GM23248 (cell line): ENCODE data around the gene IGSF3. TPM values are rescaled to one million over a fixed set of nuclear protein-coding genes. Genes with fewer than 3 reads are reported as not detected.

ENCODE experiments used
- DNase-seq: peaks from one replicate; pipeline ENCODE4 v3.0.0-alpha.2; 2015
- H2AFZ ChIP-seq: fragments of 200-600 bp; sonication (generic); 2 replicates; pipeline ENCODE4 v1.6.1; 2016; ENCODE audit warnings: antibody characterized with exemption
- H3F3A ChIP-seq: fragments of 200-600 bp; sonication (generic); 2 replicates; pipeline ENCODE4 v1.6.1; 2016; ENCODE audit warnings: mild to moderate bottlenecking, antibody characterized with exemption, mixed run types; ENCODE audit not compliant: insufficient read depth
- H3K27ac ChIP-seq: fragments of 200-600 bp; sonication (generic); 2 replicates; pipeline ENCODE4 v1.5.1; 2016; ENCODE audit warnings: mild to moderate bottlenecking
- H3K27me3 ChIP-seq: fragments of 200-600 bp; sonication (generic); replicated peaks from 2 replicates; pipeline ENCODE4 v1.6.1; 2016; ENCODE audit warnings: mild to moderate bottlenecking; ENCODE audit not compliant: insufficient read depth
- H3K36me3 ChIP-seq: fragments of 200-600 bp; sonication (generic); 2 replicates; pipeline ENCODE4 v1.6.1; 2016; ENCODE audit warnings: low read depth, mild to moderate bottlenecking
- H3K4me1 ChIP-seq: fragments of 200-600 bp; sonication (generic); 2 replicates; pipeline ENCODE4 v1.6.1; 2016; ENCODE audit warnings: mild to moderate bottlenecking; ENCODE audit not compliant: insufficient read depth
- H3K4me2 ChIP-seq: fragments of 200-600 bp; sonication (generic); one replicate; pipeline ENCODE4 v1.6.1; 2016; ENCODE audit warnings: mild to moderate bottlenecking; ENCODE audit not compliant: unreplicated experiment
- H3K4me3 ChIP-seq: fragments of 200-600 bp; sonication (generic); 2 replicates; pipeline ENCODE4 v1.5.1; 2016; ENCODE audit warnings: mild to moderate bottlenecking
- H3K79me2 ChIP-seq: fragments of 200-600 bp; sonication (generic); 2 replicates; pipeline ENCODE4 v1.6.1; 2016; ENCODE audit warnings: mild to moderate bottlenecking; ENCODE audit not compliant: insufficient read depth
- H3K9ac ChIP-seq: fragments of 200-600 bp; sonication (generic); 2 replicates; pipeline ENCODE4 v1.6.1; 2016; ENCODE audit warnings: mild to moderate bottlenecking
- H3K9me2 ChIP-seq: fragments of 200-600 bp; sonication (generic); 2 replicates; pipeline ENCODE4 v1.6.1; 2016; ENCODE audit warnings: mixed run types, mild to moderate bottlenecking, moderate library complexity; ENCODE audit not compliant: insufficient read depth
- H3K9me3 ChIP-seq: fragments of 200-600 bp; sonication (generic); one replicate; pipeline ENCODE4 v1.6.1; 2017; ENCODE audit warnings: low read depth
- H4K20me1 ChIP-seq: fragments of 200-600 bp; sonication (generic); 2 replicates; pipeline ENCODE4 v1.6.0; 2016; ENCODE audit not compliant: insufficient read depth
- EZH2 ChIP-seq: fragments of 200-600 bp; sonication (generic); IDR thresholded peaks from 2 replicates; pipeline ENCODE4 v1.6.1; 2018; ENCODE audit warnings: antibody characterized with exemption, mild to moderate bottlenecking; ENCODE audit not compliant: insufficient read depth, poor library complexity, severe bottlenecking
- EZH2phosphoT487 ChIP-seq: fragments of 200-600 bp; sonication (generic); IDR thresholded peaks from 2 replicates; pipeline ENCODE4 v1.6.1; 2018; ENCODE audit warnings: antibody characterized with exemption, moderate library complexity, mild to moderate bottlenecking, low read depth; ENCODE audit not compliant: insufficient read depth
- WGBS, 2 experiments: methylation state at CpG; one replicate each; pipeline ENCODE4 v1.1.6; 2015 to 2017; ENCODE audit warnings: low lambda C conversion rate in 2 of 2, low coverage in 1 of 2; ENCODE audit errors: missing lambda C conversion rate in 2 of 2; 5-methylcytosine and 5-hydroxymethylcytosine counted together
- in situ Hi-C: fragments of 300-500 bp; cut with MboI; formaldehyde crosslinking; loops from 2 replicates; pipeline ENCODE4 v1.15.0; 2020
- polyA plus RNA-seq: library from polyadenylated mRNA; unstranded; fragments of >200 nt; fragmentation: Nextera tagmentation; extraction: Ambion mirVana; gene quantifications from 2 replicates; pipeline ENCODE4 v1.2.1, GENCODE V29; 2016
- total RNA-seq: library from RNA; depleted of rRNA; stranded (reverse); fragments of >200 nt; shearing (Covaris generic); gene quantifications from 2 replicates; pipeline ENCODE4 v1.2.3, GENCODE V29; 2014

Gene IGSF3
- total and polyA plus RNA-seq, 2 experiments from 2014 or later, result 0.08 to 0.22 TPM

DNA sequence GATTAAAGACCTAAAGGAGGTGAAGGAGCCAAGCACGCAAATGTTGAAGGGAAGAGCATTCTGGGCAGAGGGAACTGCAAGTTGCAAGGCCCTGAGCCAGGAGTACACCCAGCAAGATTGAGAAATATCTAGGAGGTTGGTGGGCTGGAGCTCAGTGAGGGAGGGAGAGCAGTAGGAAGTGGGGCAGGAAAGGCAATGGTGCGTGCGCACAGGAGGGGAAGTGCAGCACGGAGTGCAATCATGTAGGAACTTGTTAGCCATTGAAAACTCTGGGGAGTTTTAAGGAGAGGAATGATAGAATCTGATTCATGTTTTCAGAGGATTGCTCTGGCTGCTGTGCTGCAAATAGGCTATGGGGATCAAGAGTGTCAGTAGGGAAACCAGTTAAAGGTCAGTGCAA, 13.2 kb upstream of the IGSF3 start:
- Histone ChIP-seq H3K9me2 (no peaks in the 10 kb centered on the region), H3K79me2 (no peaks in the 10 kb centered on the region), H3K4me3 (no peak overlapping the region), H2AFZ (no peak overlapping the region), H3K27me3 (no peaks in the 10 kb centered on the region; the same call in 1 of the 2 replicates), H3K9ac (no peak overlapping the region), H3K4me1 (no peaks in the 10 kb centered on the region), H3K4me2 (no peak overlapping the region), H3K9me3 (no peaks in the 10 kb centered on the region), H3F3A (no peaks in the 10 kb centered on the region), H3K36me3 (no peaks in the 10 kb centered on the region), H4K20me1 (no peaks in the 10 kb centered on the region), H3K27ac (no peak overlapping the region)
- in situ Hi-C loops, result no loop called here
- DNase-seq, result no peak
- TF ChIP-seq EZH2 (no peak), EZH2phosphoT487 (no peak)
- 88 to 94% methylated on average over 4 of the region's 4 CpGs for WGBS, 2 experiments

GRCh38 chr1:116679828-116680628, 12.5 kb upstream of the IGSF3 start:
- Histone ChIP-seq H3K9ac (no peak overlapping the region), H3K36me3 (no peaks in the 10 kb centered on the region), H3K4me1 (peaks cover 2% of the 10 kb centered on the region; the same call in 1 of the 2 replicates), H3F3A (no peaks in the 10 kb centered on the region), H3K4me2 (no peak overlapping the region), H3K4me3 (no peak overlapping the region), H3K27me3 (no peaks in the 10 kb centered on the region; the same call in 1 of the 2 replicates), H3K79me2 (no peaks in the 10 kb centered on the region), H4K20me1 (no peaks in the 10 kb centered on the region), H3K27ac (no peak overlapping the region), H3K9me2 (no peaks in the 10 kb centered on the region), H2AFZ (no peak overlapping the region), H3K9me3 (no peaks in the 10 kb centered on the region)
- WGBS, 2 experiments, result 64 to 72% methylated on average over 4 of the region's 4 CpGs
- no peak for DNase-seq
- no peak for TF ChIP-seq EZH2phosphoT487
- no peak for TF ChIP-seq EZH2
- in situ Hi-C loops, result no loop called here

DNA sequence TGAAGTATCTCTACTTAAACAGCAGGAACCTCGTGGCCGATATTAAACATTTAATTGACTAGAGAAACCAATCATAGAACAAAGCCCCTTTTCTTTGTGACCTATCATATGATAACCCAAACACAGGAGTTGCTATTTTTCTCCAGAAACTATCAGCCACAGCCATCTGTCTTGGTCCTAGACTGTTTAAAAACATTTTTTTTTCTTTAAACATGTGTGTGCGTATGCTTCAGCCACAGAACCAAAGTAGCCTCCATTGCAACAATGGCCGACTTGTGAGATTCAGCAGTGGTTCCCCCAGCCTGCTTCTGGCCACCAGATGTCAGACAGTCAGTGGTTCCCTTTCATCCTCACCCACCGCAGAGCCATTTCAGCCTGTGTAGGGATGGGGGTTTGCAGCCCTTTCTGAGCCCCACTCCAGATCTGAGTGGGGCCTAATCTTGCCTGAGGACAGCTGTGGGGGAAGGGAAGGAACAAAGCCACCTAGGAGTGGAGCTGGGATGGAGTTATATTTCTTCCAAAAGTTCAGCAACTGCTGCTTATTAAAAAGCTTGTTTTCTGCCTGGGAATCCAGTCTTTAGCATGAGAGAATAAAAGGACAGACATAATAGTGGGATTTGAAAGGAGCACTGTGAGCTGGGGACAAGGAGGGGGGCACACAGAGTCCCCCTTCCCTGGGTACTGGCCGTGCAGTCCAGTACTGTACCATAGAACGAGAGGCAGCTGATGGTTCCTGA, 11.7 kb upstream of the IGSF3 start:
- Histone ChIP-seq H3K36me3 (no peaks in the 10 kb centered on the region), H2AFZ (no peak overlapping the region), H3K27me3 (no peaks in the 10 kb centered on the region; the same call in 1 of the 2 replicates), H3K9me2 (no peaks in the 10 kb centered on the region), H3K4me3 (no peak overlapping the region), H4K20me1 (no peaks in the 10 kb centered on the region), H3K9ac (no peak overlapping the region), H3K4me1 (peaks cover 10% of the 10 kb centered on the region; the same call in 1 of the 2 replicates), H3K4me2 (no peak overlapping the region), H3K9me3 (no peaks in the 10 kb centered on the region), H3K79me2 (no peaks in the 10 kb centered on the region), H3K27ac (no peak overlapping the region), H3F3A (0 out of 2 replicates have a peak, but pooled peaks cover 3% of the 10 kb centered on the region)
- in situ Hi-C loops, result no loop called here
- TF ChIP-seq EZH2, result no peak
- no peak for TF ChIP-seq EZH2phosphoT487
- DNase-seq, result no peak
- 39 to 47% methylated on average over 7 of the region's 7 CpGs for WGBS, 2 experiments

DNA sequence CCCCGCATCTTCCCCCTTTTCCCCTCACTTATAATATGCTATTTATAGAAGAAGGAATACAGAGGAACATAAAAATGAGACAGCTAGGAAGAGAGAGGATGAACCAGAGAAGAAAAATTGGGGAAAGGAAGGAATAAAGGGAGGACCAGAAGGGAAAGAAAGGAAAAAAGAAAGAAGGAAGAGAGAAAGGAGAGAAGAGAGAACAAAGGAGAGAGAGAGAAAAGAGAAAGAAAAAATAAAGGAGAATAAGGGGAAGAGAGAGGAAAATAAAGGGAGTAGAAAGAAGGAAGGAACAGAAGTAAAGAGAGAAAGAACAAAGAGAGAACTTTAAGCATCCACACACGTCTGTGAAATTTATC, 11.2 kb upstream of the IGSF3 start:
- peaks cover 10% of the 10 kb centered on the region; the same call in 1 of the 2 replicates for H3K4me1 ChIP-seq
- H3K9me3 ChIP-seq, result no peaks in the 10 kb centered on the region
- H3K9me2 ChIP-seq, result no peaks in the 10 kb centered on the region
- WGBS, 2 experiments, result 33 to 39% methylated on average over 2 of the region's 2 CpGs
- TF ChIP-seq EZH2, result no peak
- no peak for TF ChIP-seq EZH2phosphoT487
- 0 out of 2 replicates have a peak, but pooled peaks cover 3% of the 10 kb centered on the region for H3F3A ChIP-seq
- no peaks in the 10 kb centered on the region; the same call in 1 of the 2 replicates for H3K27me3 ChIP-seq
- no peak overlapping the region for H3K9ac ChIP-seq
- no peaks in the 10 kb centered on the region for H3K36me3 ChIP-seq
- no peaks in the 10 kb centered on the region for H4K20me1 ChIP-seq
- H3K4me2 ChIP-seq, result no peak overlapping the region
- in situ Hi-C loops, result no loop called here
- no peaks in the 10 kb centered on the region for H3K79me2 ChIP-seq
- H2AFZ ChIP-seq, result no peak overlapping the region
- no peak for DNase-seq
- no peak overlapping the region for H3K4me3 ChIP-seq
- H3K27ac ChIP-seq, result no peak overlapping the region
